HEK293 (cell line): ENCODE data around the gene CEBPG.
A peak's percentile ranks its signal among the peaks of the same experiment; 100 is the strongest.

Experiments
- FEZF1 ChIP-seq: fragments of 450-650 bp; formaldehyde crosslinking; IDR thresholded peaks from 2 replicates; pipeline ENCODE4 v1.5.1; 2016; ENCODE audit warnings: missing biosample characterization, missing genetic modification characterization
- KLF10 ChIP-seq: fragments of 450-650 bp; IDR thresholded peaks from 2 replicates; pipeline ENCODE4 v1.5.1; 2018; ENCODE audit warnings: missing biosample characterization, mild to moderate bottlenecking, missing genetic modification characterization
- SP3 ChIP-seq: fragments of 450-650 bp; formaldehyde crosslinking; IDR thresholded peaks from 2 replicates; pipeline ENCODE4 v1.5.1; 2016; ENCODE audit warnings: missing biosample characterization, missing genetic modification characterization
- ZBTB11 ChIP-seq: fragments of 450-650 bp; formaldehyde crosslinking; conservative IDR thresholded peaks from 2 replicates; pipeline ENCODE4 v1.5.1; 2016; ENCODE audit warnings: low read depth, missing biosample characterization, missing genetic modification characterization
- ZBTB44 ChIP-seq: fragments of 450-650 bp; IDR thresholded peaks from 2 replicates; pipeline ENCODE4 v1.5.1; 2018; ENCODE audit warnings: missing biosample characterization, mild to moderate bottlenecking, missing genetic modification characterization
- ZFP37 ChIP-seq: fragments of 450-650 bp; formaldehyde crosslinking; IDR thresholded peaks from 2 replicates; pipeline ENCODE4 v1.5.1; 2016; ENCODE audit warnings: missing biosample characterization, missing genetic modification characterization
- ZNF138 ChIP-seq: fragments of 450-650 bp; formaldehyde crosslinking; IDR thresholded peaks from 2 replicates; pipeline ENCODE4 v1.5.1; 2016; ENCODE audit warnings: missing biosample characterization, missing genetic modification characterization, borderline replicate concordance
- ZNF155 ChIP-seq: fragments of 450-650 bp; formaldehyde crosslinking; IDR thresholded peaks from 2 replicates; pipeline ENCODE4 v1.5.1; 2016; ENCODE audit warnings: missing biosample characterization, missing genetic modification characterization
- ZNF175 ChIP-seq: fragments of 450-650 bp; formaldehyde crosslinking; IDR thresholded peaks from 2 replicates; pipeline ENCODE4 v1.5.1; 2016; ENCODE audit warnings: missing biosample characterization, missing genetic modification characterization
- ZNF202 ChIP-seq: fragments of 450-650 bp; formaldehyde crosslinking; IDR thresholded peaks from 2 replicates; pipeline ENCODE4 v1.5.1; 2016; ENCODE audit warnings: missing biosample characterization, missing genetic modification characterization, borderline replicate concordance
- ZNF223 ChIP-seq: fragments of 450-650 bp; formaldehyde crosslinking; IDR thresholded peaks from 2 replicates; pipeline ENCODE4 v1.5.1; 2016; ENCODE audit warnings: missing biosample characterization, missing genetic modification characterization
- ZNF24 ChIP-seq: fragments of 450-650 bp; formaldehyde crosslinking; IDR thresholded peaks from 2 replicates; pipeline ENCODE4 v1.5.1; 2016; ENCODE audit warnings: missing biosample characterization, missing genetic modification characterization
- ZNF274 ChIP-seq, 2 experiments: fragments of 200-500 bp in 1 of 2; fragments of 450-650 bp in 1 of 2; sonication (Bioruptor generic) in 1 of 2; formaldehyde crosslinking in 1 of 2; IDR thresholded peaks; 2 replicates each; pipeline versions ENCODE4 v1.5.1 to v1.6.1; 2014 to 2016; ENCODE audit warnings: borderline replicate concordance in 1 of 2, inconsistent platforms in 1 of 2, low read length in 1 of 2, missing biosample characterization in 1 of 2, missing genetic modification characterization in 1 of 2
- ZNF280D ChIP-seq: fragments of 450-650 bp; formaldehyde crosslinking; IDR thresholded peaks from 2 replicates; pipeline ENCODE4 v1.5.1; 2016; ENCODE audit warnings: missing biosample characterization, missing genetic modification characterization
- ZNF292 ChIP-seq: fragments of 450-650 bp; formaldehyde crosslinking; IDR thresholded peaks from 2 replicates; pipeline ENCODE4 v1.5.1; 2016; ENCODE audit warnings: low read depth, missing biosample characterization, missing genetic modification characterization, borderline replicate concordance
- ZNF350 ChIP-seq: fragments of 450-650 bp; formaldehyde crosslinking; IDR thresholded peaks from 2 replicates; pipeline ENCODE4 v1.5.0; 2017; ENCODE audit warnings: missing biosample characterization, mild to moderate bottlenecking, missing genetic modification characterization
- ZNF354C ChIP-seq: fragments of 450-650 bp; formaldehyde crosslinking; IDR thresholded peaks from 2 replicates; pipeline ENCODE4 v1.5.1; 2016; ENCODE audit warnings: missing biosample characterization, missing genetic modification characterization, low read depth, borderline replicate concordance
- ZNF48 ChIP-seq: fragments of 450-650 bp; formaldehyde crosslinking; IDR thresholded peaks from 2 replicates; pipeline ENCODE4 v1.5.1; 2016; ENCODE audit warnings: missing biosample characterization, missing genetic modification characterization
- ZNF555 ChIP-seq: fragments of 450-650 bp; formaldehyde crosslinking; conservative IDR thresholded peaks from 2 replicates; pipeline ENCODE4 v1.5.1; 2017; ENCODE audit warnings: missing biosample characterization, mild to moderate bottlenecking, missing genetic modification characterization, inconsistent platforms
- ZNF558 ChIP-seq: fragments of 450-650 bp; formaldehyde crosslinking; IDR thresholded peaks from 2 replicates; pipeline ENCODE4 v1.5.1; 2016; ENCODE audit warnings: missing biosample characterization, missing genetic modification characterization
- ZNF560 ChIP-seq: fragments of 450-650 bp; formaldehyde crosslinking; IDR thresholded peaks from 2 replicates; pipeline ENCODE4 v1.5.1; 2017; ENCODE audit warnings: missing biosample characterization, missing genetic modification characterization, borderline replicate concordance
- ZNF571 ChIP-seq: fragments of 450-650 bp; formaldehyde crosslinking; IDR thresholded peaks from 2 replicates; pipeline ENCODE4 v1.5.0; 2017; ENCODE audit warnings: missing biosample characterization, missing genetic modification characterization
- ZNF580 ChIP-seq: fragments of 450-650 bp; formaldehyde crosslinking; IDR thresholded peaks from 2 replicates; pipeline ENCODE4 v1.5.1; 2016; ENCODE audit warnings: missing biosample characterization, missing genetic modification characterization
- ZNF624 ChIP-seq: fragments of 450-650 bp; formaldehyde crosslinking; IDR thresholded peaks from 2 replicates; pipeline ENCODE4 v1.5.1; 2017; ENCODE audit warnings: missing biosample characterization, missing genetic modification characterization
- ZNF645 ChIP-seq: fragments of 450-650 bp; formaldehyde crosslinking; IDR thresholded peaks from 2 replicates; pipeline ENCODE4; 2016; ENCODE audit warnings: missing biosample characterization, missing genetic modification characterization
- ZNF670 ChIP-seq: fragments of 450-650 bp; formaldehyde crosslinking; IDR thresholded peaks from 2 replicates; pipeline ENCODE4 v1.5.1; 2016; ENCODE audit warnings: missing biosample characterization, missing genetic modification characterization, low read depth
- ZNF776 ChIP-seq: fragments of 450-650 bp; formaldehyde crosslinking; IDR thresholded peaks from 2 replicates; pipeline ENCODE4 v1.5.0; 2017; ENCODE audit warnings: missing biosample characterization, missing genetic modification characterization, borderline replicate concordance
- ZNF830 ChIP-seq: fragments of 450-650 bp; IDR thresholded peaks from 2 replicates; pipeline ENCODE4 v1.5.0; 2018; ENCODE audit warnings: missing biosample characterization, missing genetic modification characterization, low read depth, mild to moderate bottlenecking, moderate library complexity
- ZNF843 ChIP-seq: fragments of 450-650 bp; formaldehyde crosslinking; IDR thresholded peaks from 2 replicates; pipeline ENCODE4 v1.5.1; 2016; ENCODE audit warnings: missing biosample characterization, missing genetic modification characterization
- TF ChIP-seq, protein P1 (sequence below): fragments of 450-650 bp; formaldehyde crosslinking; IDR thresholded peaks from 2 replicates; pipeline ENCODE4 v1.5.1; 2016; ENCODE audit warnings: missing biosample characterization, missing genetic modification characterization

Gene CEBPG

GRCh38 chr19:33355535-33355934, 18.0 kb upstream of the CEBPG start (continued):
- TF ChIP-seq ZNF280D (tag by site-specific recombination): 0 out of 2 replicates have a peak, but pooled peaks have one; percentile 76
- TF ChIP-seq ZFP37 (tag by site-specific recombination): no peak
- no peak for TF ChIP-seq ZNF138 (tag by site-specific recombination)
- TF ChIP-seq ZNF555: no peak
- TF ChIP-seq ZNF776: no peak
- TF ChIP-seq ZNF560 (tag by site-specific recombination): no peak
- TF ChIP-seq KLF10: no peak
- TF ChIP-seq, protein P1, sequence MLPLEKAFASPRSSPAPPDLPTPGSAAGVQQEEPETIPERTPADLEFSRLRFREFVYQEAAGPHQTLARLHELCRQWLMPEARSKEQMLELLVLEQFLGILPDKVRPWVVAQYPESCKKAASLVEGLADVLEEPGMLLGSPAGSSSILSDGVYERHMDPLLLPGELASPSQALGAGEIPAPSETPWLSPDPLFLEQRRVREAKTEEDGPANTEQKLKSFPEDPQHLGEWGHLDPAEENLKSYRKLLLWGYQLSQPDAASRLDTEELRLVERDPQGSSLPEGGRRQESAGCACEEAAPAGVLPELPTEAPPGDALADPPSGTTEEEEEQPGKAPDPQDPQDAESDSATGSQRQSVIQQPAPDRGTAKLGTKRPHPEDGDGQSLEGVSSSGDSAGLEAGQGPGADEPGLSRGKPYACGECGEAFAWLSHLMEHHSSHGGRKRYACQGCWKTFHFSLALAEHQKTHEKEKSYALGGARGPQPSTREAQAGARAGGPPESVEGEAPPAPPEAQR (tag by site-specific recombination): no peak
- TF ChIP-seq ZBTB44: no peak
- TF ChIP-seq ZNF670: no peak
- no peak for TF ChIP-seq FEZF1
- TF ChIP-seq ZNF830 (tag by site-specific recombination): no peak
- 0 out of 2 replicates have a peak, but pooled peaks have one; percentile 38 for TF ChIP-seq ZNF350
- TF ChIP-seq ZBTB11: peak; percentile 71
- TF ChIP-seq ZNF48 (tag by site-specific recombination): no peak
- TF ChIP-seq ZNF292 (tag by site-specific recombination): no peak
- TF ChIP-seq ZNF645 (tag by site-specific recombination): no peak
- TF ChIP-seq ZNF558: peak; percentile 87
- TF ChIP-seq ZNF571 (tag by site-specific recombination): no peak
- TF ChIP-seq ZNF223 (tag by site-specific recombination): no peak
- TF ChIP-seq ZNF274 (IDR thresholded peaks at IDR 0.05; ENCODE audit: low read length): no peak
- no peak for TF ChIP-seq ZNF274 (tag by site-specific recombination; IDR thresholded peaks at IDR 0.05; ENCODE audit: borderline replicate concordance)
- TF ChIP-seq ZNF624: no peak
- TF ChIP-seq ZNF24 (tag by site-specific recombination): no peak
- peak; percentile 73; the same call in 1 of the 2 replicates for TF ChIP-seq ZNF155 (tag by site-specific recombination)
- TF ChIP-seq ZNF843 (tag by site-specific recombination): no peak
- no peak for TF ChIP-seq SP3 (tag by site-specific recombination)
- no peak for TF ChIP-seq ZNF175 (tag by site-specific recombination)
- no peak for TF ChIP-seq ZNF202 (tag by site-specific recombination)
- TF ChIP-seq ZNF354C: no peak
- peak; percentile 44; the same call in 1 of the 2 replicates for TF ChIP-seq ZNF580 (tag by site-specific recombination)
